8988T (cell line): ENCODE results near the gene MTFMT.
"Not testable (repeated sequence)": the region's sequence is repeated elsewhere in the genome, so short reads cannot be mapped to it uniquely, and the experiment has no call there.

ENCODE experiments used
- DNase-seq: peaks from one replicate; pipeline ENCODE4 v3.0.0; 2011

The MTFMT gene

DNA sequence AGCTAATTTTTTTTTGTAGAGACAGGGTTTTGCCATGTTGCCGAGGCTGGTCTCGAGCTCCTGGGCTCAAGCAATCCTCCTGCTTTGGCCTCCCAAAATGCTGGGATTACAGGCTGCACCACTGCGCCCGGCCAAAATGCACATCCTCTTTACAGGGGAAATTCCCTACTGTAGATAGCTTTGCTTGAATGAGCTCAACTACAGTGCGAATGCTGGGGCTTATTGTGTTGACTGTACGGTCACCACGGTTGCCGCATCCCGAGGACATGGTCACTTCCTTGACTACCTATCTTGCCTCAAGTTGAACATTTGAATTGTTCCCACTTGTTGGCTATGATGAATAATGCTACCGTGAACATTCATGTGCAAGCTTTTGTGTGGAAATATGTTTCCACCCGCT lies 5.3 kb upstream of the MTFMT start:
- no peak for DNase-seq

DNA sequence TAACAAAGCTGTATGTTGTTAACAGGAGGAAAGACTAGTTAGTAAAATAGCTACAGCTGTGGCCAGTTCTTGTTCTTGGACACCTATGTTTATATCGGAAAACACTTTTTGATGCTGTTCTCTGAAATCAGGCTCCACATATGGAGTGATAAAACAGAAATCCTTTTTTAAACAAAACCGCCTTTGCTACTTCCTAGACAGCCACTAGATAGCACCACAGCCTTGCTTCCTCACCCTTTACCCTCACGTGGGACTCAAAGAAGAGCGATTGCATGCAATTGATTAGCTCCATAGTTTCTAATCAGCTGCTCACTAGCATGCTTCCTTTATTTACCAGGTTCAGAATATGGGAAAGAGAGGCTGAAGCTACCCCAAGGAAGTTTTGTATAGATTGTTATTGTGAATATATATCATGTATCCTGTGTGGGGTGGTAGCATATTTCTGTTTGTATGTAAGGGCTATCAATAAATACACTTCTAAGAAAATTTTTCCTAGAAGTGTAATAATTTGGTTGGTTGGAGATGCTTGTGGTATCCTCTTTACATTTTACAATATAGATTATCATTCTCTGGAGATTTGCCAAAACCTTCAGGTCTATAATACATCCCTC lies 4.3 kb upstream of the MTFMT start:
- no peak for DNase-seq

DNA sequence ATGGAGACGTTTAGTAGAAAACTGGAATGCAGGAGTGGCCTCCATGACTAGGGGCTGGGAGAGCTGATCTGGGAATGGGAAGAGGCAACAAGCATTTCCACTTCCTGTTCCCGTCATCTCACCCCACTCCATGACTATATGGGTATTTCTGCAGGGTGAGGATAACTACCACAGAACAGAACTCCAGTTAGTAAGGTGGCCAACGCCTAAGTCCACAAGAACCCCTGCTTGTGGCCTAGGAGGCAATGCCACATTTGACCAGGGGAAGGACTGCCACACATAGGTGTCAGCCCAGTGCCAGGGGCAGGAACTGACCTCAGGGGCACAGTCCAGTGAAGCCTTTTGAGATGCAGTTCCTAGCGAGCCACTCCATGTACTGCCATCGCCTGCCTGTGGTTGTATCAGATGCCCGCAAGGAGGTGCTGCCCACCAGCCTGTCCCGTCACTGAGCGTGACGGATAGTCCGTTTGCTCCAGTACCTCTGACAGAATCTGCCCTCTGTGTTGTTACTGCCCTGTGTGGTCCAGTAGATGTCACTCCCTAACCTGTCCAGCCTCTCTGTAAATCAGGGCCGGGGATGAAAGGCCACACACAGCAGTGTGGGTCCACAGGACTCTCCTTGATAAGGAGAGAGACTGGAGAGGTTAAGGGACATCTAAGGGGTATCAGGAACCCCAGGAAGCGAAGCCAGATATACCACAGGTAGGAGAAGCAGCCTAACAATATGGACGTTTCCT lies 3.5 kb upstream of the MTFMT start:
- peak; percentile 55 for DNase-seq

DNA sequence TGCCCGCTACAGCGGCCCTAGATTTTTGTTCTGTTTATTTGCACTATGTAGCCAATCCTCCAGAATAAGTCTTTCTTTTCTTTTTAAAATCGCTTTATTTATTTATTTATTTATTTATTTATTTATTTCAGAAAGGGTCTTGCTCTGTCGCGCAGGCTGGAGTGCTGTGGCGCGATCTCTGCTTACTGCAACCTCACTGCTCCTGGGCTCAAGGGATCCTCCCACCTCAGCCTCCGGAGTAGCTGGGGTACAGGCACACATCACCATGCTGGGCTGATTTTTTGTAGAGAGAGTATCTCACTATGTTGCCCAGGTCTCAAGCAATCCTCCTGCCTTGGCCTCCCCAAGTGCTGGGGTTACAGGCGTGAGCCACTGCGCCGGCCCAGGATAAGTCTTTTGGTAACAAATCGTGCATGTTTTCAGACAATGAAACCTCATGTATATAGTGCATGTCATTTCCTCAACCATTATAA lies 333 bp upstream of the MTFMT start:
- no peak for DNase-seq

- no peak for DNase-seq
Observed at GRCh38 chr15:65028338-65028737, 1.1 kb downstream of the MTFMT start.

- no peak for DNase-seq
Observed at GRCh38 chr15:65027593-65027992, 1.8 kb downstream of the MTFMT start.

GRCh38 chr15:65026756-65027155 lies 2.7 kb downstream of the MTFMT start:
- no peak for DNase-seq

DNA sequence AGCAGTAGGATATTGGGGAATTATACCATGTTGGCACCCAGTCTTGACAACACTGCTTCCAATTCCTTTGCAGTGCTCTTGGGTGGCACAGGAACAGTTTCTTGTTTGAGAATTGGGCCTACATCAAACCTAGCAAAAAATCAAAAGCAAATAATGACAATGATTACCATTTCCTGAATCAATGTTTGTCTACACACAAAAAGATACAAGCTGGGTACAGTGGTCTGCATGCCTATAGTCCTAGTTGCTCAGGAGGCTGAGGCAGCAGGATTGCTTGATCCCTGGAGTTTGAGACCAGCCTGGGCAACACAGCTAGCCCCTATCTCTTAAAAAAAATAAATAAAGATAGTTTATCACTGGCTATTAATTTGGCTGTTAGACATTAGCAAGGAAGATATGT lies 8.0 kb downstream of the MTFMT start:
- DNase-seq = no peak

- DNase-seq = no peak
Observed at GRCh38 chr15:65020419-65020818, 9.0 kb downstream of the MTFMT start.

- DNase-seq = not testable (repeated sequence)
Observed at GRCh38 chr15:65011198-65011597, 18.2 kb downstream of the MTFMT start.

- DNase-seq = no peak
Observed at GRCh38 chr15:65008983-65009382, 20.5 kb downstream of the MTFMT start.

DNA sequence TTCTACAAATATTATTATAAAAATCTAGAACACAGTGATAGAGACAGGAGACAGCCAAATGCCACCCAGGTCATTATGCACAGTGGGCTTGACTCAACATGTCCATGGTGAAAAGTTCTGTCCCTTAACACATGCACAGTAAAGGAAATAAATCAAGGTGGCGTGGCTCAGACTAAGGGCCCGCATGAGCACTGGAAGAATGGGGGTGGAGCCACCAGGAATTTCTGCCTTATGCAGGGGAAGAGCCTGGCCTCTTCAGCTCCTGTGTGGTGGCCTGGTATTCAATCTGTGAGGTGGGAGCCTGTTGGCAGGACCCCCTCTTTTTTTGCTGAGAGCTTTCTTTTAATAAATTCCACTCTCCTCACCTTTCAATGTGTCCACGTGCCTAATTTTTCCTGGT lies 22.6 kb downstream of the MTFMT start:
- DNase-seq = no peak

GRCh38 chr15:65004993-65005392 lies 24.4 kb downstream of the MTFMT start:
- no peak for DNase-seq

- DNase-seq = no peak
Observed at GRCh38 chr15:64997745-64998375, 31.6 kb downstream of the MTFMT start.

DNA sequence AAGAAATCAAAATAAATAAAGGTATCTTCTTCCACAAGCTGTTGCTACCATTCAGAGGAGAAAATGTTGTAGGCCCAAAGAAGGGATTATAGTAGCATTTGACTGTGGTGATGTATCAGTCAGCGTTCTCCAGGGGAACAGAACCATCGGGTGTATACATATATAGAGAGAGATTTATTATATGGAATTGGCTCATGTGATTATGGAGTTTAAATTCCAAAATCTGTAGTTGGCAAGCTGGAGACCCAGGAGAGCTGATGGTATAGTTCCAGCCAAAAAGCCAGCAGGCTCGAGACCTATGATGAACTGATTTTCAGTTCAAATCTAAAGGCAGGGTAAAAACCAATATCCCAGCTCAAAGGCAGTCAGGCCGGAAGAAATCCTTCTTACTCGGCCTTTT lies 32.4 kb downstream of the MTFMT start:
- no peak for DNase-seq

GRCh38 chr15:64993290-64993689 lies 36.1 kb downstream of the MTFMT start:
- DNase-seq = no peak

DNA sequence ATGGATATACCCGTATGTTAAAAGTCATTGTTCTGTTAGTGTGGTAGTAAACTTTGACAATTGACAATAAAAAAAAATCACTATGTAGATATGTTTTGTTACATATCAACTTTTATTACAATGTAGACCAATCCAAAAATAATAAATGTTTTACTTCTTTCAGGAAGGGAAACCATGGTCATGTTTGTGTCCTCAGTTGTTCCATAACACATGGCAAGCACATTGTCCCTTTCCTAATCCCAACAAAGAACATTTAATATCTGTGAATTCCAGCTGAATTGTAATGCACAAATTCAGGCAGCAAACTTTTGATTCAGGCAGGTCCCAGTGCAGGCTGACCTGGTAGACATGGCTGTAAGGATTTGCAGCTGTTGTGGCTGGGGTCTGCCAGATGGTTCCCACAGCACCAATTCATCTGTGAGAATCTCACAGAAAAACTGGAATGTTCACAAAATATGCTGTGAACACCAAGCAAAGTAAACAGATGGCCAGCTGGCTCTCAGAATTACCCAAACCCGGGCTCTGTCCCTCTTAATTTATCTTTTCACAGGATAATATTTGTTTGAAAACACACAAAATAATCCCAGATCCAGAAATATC lies 37.8 kb downstream of the MTFMT start:
- DNase-seq = no peak

- DNase-seq = no peak
Observed at GRCh38 chr15:64990168-64990470, 39.3 kb downstream of the MTFMT start.

- peak; percentile 44 for DNase-seq
Observed at GRCh38 chr15:64989416-64990167, 39.8 kb downstream of the MTFMT start, which contains the start of gene SPG21. Gene SPG21 (minus strand): TSS chr15:64989914. CDS start chr15:64983569, 6,345 bp downstream.

GRCh38 chr15:64987136-64987535 lies 42.3 kb downstream of the MTFMT start:
- DNase-seq = no peak

DNA sequence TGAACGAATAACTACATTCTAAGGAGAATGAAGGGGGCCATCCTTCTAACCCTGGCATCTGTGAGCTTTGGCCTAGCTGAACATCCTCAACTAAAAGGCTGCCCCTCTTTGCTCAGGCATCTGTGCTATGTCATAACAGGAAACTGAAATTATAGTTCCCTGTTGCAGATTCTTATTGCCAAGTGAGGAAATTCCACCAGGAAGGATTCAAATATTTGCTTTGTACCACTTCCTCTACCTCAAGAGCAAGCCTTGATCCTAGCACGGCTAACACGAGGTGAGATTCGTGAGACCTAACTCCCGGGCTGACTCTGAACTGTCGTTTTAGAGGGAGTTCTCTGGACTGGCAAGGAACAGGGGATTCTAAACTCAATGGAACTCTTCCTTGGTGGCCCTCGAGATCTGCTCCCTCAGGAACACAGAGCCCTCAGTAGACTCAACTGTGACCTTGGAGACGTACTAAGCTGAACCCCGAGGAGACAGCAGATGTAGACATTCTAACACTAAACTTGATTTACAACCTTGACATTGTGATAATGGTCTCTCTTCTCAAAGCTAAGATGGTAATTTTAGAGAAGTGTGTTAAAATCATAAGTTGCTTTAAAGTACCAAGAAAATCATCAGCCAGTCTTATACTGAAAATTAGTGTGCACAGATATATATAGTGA lies 43.9 kb downstream of the MTFMT start:
- no peak for DNase-seq

DNA sequence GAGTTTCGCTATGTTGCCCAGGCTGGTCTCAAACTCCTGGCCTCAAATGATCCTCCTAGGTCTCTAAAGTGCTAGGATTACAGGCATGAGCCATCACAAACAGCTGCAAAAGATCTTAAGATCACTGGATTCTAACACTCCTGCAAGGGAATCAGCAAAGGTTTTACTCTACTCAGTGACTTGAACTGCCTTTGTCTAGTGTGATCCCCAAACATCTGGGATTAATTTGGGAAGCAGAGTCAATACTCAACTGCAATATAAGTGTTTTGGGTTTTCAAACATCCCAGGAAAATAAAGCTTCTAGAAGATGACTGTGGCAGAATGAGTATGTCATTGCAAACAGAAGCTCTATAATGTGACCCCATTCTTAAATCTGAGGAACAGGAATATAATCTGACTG lies 47.0 kb downstream of the MTFMT start:
- no peak for DNase-seq
